HG03103 (cell line): ENCODE measurements around the gene EDA.
A peak's percentile ranks its signal among the peaks of the same experiment; 100 is the strongest.

Experiments
- ATAC-seq: cut with Tn5 transposase; IDR thresholded peaks from one replicate; pipeline ENCODE4 v1.9.1; 2021; ENCODE audit warnings: low read depth; ENCODE audit not compliant: unreplicated experiment

EDA gene

DNA sequence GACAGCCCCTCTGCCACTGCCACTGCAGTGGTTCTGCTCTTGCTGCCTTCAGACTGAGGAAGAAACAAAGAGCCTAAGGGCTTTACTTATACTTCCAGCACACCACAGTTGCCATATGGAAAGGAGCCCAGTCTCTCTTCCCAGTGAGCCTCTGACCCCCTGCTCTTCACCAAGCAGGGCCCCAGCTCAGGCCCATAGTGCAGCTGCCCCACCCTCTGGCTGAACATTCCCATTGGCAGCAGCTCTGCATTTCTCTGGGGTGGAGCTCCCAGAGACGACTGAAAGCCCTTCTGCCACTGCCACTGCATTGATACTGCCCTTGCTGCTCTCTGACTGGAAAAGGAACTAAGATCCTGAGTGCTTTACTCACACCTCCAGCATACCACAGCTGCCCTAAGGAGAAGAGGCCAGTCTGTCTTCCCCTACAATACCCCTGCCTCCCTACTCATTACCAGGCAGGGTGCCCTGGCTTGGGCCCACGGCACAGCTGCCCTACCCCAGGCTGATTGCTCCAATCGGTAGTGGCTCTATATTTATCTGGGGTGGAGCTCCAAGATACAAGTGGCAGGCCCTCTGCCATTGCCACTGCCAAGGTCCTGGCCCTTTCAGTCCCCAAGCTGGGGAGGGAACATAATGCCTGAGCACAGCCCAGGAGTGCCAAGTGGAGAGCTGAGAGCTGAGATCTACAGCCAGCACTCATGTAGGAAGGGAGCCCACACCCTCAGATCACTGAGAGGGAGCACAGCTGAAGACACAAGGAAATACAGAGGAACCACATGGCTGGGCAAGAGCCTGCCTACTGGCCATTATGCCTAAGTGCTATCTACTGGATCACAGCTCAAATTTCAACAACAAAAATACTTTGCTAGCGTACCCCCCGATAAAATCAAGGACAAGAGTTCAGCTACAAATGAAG is 397.8 kb downstream of the EDA start:
- no peak for ATAC-seq

GRCh38 chrX:70016513-70016912 is 400.6 kb downstream of the EDA start:
- ATAC-seq, result no peak

- ATAC-seq, result no peak
Observed at GRCh38 chrX:70022616-70023015, 406.7 kb downstream of the EDA start.

GRCh38 chrX:70025464-70025863 is 409.6 kb downstream of the EDA start:
- no peak for ATAC-seq

DNA sequence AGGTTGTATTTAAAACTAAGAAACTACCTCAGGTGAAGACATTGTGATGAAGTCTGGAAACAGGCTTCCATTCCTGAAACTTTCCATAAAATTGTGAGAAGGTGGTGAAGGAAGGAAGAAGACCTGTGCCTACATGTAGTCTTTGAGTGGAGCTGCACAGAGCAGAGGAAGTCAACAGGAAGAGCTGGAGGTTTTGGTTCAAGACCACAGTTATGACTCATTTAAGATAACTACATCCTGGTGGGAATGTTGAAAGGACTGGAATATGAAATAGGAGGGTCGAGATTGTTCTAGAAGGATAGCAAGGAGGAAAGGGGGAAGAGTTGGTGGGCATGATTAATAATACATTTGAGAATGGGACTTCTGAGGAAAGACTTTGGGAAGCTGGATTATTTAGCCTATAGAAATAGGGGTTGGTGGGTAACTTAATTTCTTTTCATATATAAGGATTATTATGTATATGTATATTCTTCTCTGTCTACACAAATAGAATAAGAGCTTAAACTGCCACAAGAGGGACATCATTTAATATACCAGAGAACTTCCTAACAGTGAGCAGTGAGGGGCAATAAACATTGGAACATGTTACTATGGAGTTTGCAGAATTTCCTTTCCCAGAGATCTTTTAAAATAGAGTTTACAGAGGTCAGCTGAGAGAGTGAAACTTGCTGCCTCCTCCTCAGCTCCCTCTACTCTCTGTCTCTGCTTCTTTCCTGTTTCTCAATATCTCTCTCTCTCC is 410.4 kb downstream of the EDA start:
- ATAC-seq, result no peak

DNA sequence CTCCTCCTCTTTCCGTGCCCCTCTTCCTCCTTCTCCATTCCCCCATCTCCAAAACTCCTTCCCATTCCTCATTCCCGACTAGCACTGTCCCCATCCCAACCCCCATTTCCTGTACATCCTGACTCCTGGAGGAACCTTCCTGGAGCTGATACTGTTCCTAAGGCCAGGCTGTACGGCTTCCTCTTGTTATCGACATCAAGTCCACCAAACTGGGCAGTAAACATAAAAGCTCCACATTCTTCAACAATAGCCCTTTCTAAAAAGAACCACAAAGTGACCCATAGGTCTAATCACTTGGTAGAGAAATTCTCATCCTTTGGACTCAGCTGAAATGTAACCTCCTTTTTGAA is 410.9 kb downstream of the EDA start:
- ATAC-seq, result no peak

DNA sequence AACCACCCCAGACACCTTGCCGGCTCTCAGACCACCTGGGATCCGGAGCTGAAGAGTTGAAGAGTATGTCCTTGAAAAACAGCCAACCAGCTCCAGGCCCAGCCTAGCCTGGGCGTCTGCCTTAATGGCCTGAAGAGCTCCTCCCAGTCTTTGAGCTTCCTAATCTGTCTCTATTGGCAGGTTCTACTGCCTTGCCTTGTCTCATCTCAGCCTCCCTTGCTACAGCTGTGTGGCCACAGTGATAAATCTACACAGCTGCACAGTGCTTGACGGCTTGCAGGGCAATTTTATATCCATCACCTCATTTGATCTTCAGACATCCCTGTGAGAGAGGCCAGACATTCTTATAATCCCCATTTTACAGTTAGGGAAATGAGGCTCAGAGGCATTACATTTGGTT is 413.9 kb downstream of the EDA start:
- ATAC-seq, result no peak

DNA sequence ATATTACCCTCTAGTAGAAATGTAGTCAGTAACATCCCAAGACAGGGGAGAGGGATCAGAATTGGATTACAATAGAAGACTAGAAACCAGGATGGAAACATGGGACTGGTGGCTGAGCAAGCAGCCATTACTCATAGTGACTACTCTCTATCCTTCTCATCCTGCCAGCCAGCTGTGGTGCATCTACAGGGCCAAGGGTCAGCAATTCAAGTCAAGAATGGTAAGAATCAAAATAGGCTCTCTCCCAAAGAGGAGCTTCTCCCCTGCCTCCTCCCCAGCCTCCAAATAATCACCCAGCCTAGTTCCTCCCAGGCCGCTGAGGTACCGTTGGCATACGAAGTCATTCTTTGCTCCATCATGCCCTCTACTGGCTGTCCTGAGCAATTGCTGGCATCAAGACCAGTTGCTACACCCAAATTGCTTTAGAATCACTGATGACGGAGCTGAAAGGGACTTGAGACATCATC is 414.4 kb downstream of the EDA start:
- peak; percentile 49 for ATAC-seq

- ATAC-seq, result no peak
Observed at GRCh38 chrX:70032792-70033191, 416.9 kb downstream of the EDA start.

DNA sequence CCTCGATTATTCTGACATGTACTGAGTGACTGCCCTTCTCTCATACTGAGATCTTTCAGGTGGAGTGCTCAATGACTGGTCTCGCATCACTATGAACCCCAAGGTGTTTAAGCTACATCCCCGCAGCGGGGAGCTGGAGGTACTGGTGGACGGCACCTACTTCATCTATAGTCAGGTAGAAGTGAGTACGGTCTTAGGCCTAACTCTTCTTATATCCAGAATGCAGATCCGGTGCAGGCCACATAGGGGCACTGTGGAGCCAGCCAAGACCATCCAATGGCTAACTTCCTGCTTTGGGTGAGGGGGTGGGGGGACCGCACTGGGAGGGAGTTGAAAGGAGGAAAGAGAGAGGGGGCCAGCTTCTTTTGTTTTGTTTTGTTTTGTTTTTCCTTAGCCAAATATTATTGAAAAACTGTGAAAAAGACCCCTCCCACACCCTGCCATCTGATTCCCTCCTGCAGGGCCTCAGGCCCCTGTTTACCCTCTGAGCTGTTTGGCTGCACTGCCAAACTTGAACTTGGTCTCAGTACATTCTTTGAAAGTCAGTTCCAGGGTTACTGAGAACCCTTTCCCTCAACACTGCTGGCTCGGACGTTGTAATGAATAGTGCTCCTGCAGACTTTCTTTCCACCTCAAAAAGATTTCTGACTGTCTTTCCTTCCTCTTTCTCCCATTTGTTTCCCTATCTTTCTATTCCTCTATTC is 417.6 kb downstream of the EDA start:
- ATAC-seq, result peak; percentile 75

DNA sequence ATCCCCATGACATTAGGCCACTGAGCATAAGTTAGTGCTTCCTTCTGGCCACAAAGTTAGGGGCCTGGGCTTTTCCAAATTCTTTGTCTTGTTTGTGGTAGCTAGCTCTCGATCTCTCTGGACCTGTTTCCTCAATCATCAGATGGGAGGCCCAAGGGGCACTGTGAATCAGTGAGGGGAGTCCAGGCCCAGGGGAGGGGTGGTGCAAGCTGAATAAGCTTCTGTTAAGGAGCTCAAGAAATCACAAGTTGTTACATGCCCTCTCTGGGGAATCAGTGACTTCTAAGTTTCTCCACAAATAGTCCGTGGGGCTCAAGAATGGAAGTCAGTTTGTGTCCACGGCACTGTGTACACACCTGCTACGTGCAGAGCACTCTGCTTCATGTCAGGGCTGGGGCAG is 418.7 kb downstream of the EDA start:
- ATAC-seq, result no peak

DNA sequence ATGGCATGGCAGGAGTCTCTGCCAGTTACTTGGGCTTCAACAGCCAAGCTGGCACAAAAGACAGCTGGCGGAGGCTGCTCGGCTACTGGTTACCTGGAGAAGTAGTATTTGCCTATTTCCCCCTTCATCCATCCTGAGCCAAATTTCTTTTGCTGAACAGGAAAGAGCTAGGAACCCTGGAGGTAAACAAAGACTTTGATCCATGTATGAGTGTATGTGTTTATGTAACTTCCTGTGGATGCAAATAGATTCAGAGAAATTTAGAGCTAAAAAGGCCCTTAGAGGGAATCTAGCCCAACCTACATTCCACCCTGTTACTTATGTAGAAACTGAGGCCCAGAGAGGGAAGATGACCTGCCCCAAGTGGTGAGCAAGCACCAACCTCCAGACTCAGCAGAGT is 422.6 kb downstream of the EDA start:
- no peak for ATAC-seq

DNA sequence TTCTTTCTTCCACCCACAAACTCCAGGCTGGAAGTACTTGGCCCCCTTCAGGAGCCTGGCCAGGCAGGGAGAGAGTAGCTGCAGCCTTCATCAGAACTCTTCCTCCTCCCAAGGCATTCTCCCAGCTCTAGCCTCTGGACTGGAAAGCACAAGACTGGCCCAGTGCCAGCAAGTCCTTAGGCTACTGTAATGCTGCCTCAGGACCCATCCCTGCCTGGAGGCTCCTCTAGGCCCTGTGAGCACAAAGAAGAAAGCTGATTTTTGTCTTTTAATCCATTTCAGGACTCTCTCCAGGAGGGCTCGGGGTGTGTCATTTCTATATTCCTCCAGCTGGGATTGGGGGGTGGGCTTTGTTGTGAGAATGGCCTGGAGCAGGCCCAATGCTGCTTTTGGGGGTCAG is 423.0 kb downstream of the EDA start:
- ATAC-seq, result no peak

DNA sequence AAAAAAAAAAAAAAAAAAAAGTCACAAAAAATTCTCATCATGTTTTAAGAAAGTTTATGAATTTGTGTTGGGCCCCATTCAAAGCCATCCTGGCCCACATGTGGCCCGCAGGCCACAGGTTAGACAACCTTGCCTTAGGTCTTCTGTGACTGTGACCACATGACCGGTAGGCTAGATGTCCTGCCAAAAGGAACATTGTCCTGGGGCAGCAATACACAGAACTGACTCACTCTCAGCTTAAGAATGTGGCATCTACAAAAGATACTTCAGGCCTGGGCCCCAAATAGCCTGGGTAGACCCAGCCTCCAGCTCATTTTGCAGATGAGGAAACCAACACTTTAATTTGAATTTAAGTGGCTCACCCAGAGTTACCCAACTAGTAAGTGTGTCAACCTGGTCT is 423.8 kb downstream of the EDA start:
- ATAC-seq, result no peak

DNA sequence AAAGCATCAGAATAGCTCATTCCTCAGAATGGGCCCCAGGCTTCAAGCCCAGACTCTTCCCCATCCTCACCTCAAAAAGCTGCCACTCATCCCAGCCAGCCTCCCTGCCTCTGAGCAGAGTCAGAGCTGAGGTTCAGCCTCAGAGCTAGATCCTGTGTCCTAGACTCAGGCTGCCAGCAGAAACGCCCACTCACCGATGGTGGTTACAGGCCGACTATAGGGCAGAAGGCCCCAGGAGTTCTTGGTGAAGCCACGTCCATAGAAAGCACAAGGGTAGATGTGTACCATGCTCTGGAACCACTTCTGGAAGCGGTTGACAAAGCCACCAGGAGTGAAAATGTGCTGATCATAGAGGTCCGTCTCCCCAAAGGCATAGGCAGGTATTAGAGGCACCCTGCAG is 426.1 kb downstream of the EDA start:
- ATAC-seq, result no peak

DNA sequence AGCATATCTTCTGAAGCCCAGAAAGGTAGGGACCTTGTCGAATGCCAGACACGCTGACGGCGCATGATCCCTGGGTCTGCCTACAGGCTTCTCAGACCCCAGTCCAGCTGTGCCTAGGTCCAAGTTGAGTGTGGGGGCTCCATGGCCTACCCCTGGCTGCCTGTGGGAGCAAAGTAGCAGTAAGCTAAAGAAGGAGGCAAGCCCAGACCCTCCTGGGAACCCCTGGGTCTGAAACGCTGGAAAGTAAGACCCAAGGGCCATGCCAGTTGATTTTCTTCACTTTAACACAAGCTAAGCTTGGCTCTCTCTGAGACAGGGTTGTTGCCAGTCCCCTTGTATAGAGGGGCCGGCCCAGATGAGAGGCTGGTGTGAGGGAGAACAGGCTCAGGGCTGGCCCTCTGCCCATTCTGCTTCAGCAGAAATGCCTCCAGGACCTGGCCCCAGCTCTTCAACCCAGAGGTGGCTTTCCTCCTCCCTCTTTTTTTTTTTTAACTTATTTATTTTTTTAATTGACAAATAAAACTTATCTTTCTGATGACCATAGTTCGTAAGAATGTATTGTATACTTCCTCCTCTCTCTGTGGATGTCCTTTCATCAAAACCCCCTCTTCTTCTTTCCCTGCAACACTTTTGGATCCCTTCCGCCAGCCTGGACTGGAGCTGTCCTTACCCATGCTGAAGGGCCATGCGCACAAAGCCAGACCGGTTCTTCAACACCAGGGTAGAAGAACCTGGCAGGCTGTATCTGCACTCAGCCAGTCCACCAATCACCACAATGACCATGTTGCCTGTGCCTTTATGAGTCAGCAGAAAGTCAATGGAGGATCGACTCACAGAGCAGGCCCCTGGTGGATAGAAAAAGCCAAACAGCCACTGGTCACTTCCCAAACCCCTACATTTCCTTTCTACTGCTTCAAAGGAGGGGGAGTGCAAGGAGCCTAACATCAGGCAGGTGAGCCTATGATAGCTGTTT is 426.8 kb downstream of the EDA start:
- no peak for ATAC-seq

GRCh38 chrX:70043685-70044084 is 427.8 kb downstream of the EDA start:
- ATAC-seq, result no peak

- ATAC-seq, result no peak
Observed at GRCh38 chrX:70044541-70045245, 428.8 kb downstream of the EDA start.

GRCh38 chrX:70046978-70047377 is 431.1 kb downstream of the EDA start:
- no peak for ATAC-seq

GRCh38 chrX:70049406-70049805 is 433.5 kb downstream of the EDA start:
- ATAC-seq, result no peak
